Naive thymus-derived CD8-positive, alpha-beta T cell (primary cell): ENCODE data around the gene FAM25G. TPM values are rescaled to one million over a fixed set of nuclear protein-coding genes. Genes with fewer than 3 reads are reported as not detected.
"Not testable (repeated sequence)": the region's sequence is repeated elsewhere in the genome, so short reads cannot be mapped to it uniquely, and the experiment has no call there.

Experiments used
- ATAC-seq, 2 donors: fragments of 150-1000 bp; cut with Tn5 transposase in 1 of 2; sonication (Bioruptor Pico), chemical (Tn5 transposase) in 1 of 2; 1 replicate in 1 of 2; 2 replicates in 1 of 2; pipeline ENCODE4 v1.10.0; 2021; ENCODE audit warnings: mild to moderate bottlenecking in 2 of 2, moderate library complexity in 2 of 2
- POLR2A ChIA-PET: fragments of 350-600 bp; sonication (Branson Sonifier 250); formaldehyde crosslinking; loops from one replicate; lab custom pipeline; 2021; ENCODE audit warnings: antibody characterized with exemption; lab: Charles Lee
- DNase-seq, 10 donors: peaks; one replicate each; pipeline versions ENCODE4 v3.0.0 to v3.0.0-alpha.2; 2020 to 2022
- H3K27ac Mint-ChIP-seq, 10 donors: one replicate each; pipeline ENCODE4 v1.8.0; 2020 to 2022; ENCODE audit warnings: mild to moderate bottlenecking in 10 of 10, mixed read lengths in 10 of 10, moderate library complexity in 4 of 10, inconsistent platforms in 1 of 10
- H3K27me3 Mint-ChIP-seq, 5 donors: one replicate each; pipeline ENCODE4 v1.8.0; 2021 to 2022; ENCODE audit warnings: mixed read lengths in 5 of 5
- H3K36me3 Mint-ChIP-seq, 3 donors: one replicate each; pipeline ENCODE4 v1.8.0; 2020 to 2022; ENCODE audit warnings: mixed read lengths in 3 of 3, mild to moderate bottlenecking in 2 of 3, inconsistent platforms in 1 of 3
- H3K4me1 Mint-ChIP-seq, 4 donors: one replicate each; pipeline ENCODE4 v1.8.0; 2021 to 2022; ENCODE audit warnings: mixed read lengths in 4 of 4
- H3K4me3 Mint-ChIP-seq, 10 donors: one replicate each; pipeline ENCODE4 v1.8.0; 2020 to 2022; ENCODE audit warnings: mild to moderate bottlenecking in 10 of 10, mixed read lengths in 10 of 10, moderate library complexity in 6 of 10, inconsistent platforms in 1 of 10
- H3K9me3 Mint-ChIP-seq, 9 donors: one replicate each; pipeline ENCODE4 v1.8.0; 2020 to 2022; ENCODE audit warnings: mixed read lengths in 9 of 9, mild to moderate bottlenecking in 3 of 9, inconsistent platforms in 1 of 9, moderate library complexity in 1 of 9
- polyA plus RNA-seq, 3 donors: library from polyadenylated mRNA; unstranded; fragments of 300-500 nt; fragmentation: Illumina TruSeq; gene quantifications; one replicate each; pipeline ENCODE4 v1.2.3, GENCODE V29; 2021
- total RNA-seq, 8 experiments: library from RNA in 2 of 8; stranded (reverse) in 2 of 8; gene quantifications; one replicate each; pipeline ENCODE4 v1.2.3 and lab custom pipeline; 2021 to 2026

The FAM25G gene
- total RNA-seq (not detected), polyA plus RNA-seq (not detected), total RNA-seq (lab: John Stamatoyannopoulos, UW) (0 reads per million in 6 experiments)

- H3K4me3 Mint-ChIP-seq, H3K27me3 Mint-ChIP-seq, H3K27ac Mint-ChIP-seq, H3K4me1 Mint-ChIP-seq, ATAC-seq, POLR2A ChIA-PET, DNase-seq, H3K9me3 Mint-ChIP-seq, H3K36me3 Mint-ChIP-seq: not testable (repeated sequence)
Observed at GRCh38 chr10:47491600-47491999, at the start of gene FAM25G. TSS of gene FAM25G (minus strand) at chr10:47491700. CDS start at chr10:47491674, 26 bp downstream.

GRCh38 chr10:47536430-47536829, 44.9 kb upstream of the FAM25G start:
- H3K4me1 Mint-ChIP-seq, POLR2A ChIA-PET, ATAC-seq, H3K4me3 Mint-ChIP-seq, DNase-seq, H3K27ac Mint-ChIP-seq, H3K9me3 Mint-ChIP-seq, H3K36me3 Mint-ChIP-seq, H3K27me3 Mint-ChIP-seq: not testable (repeated sequence)

GRCh38 chr10:47523475-47523874, 32.0 kb upstream of the FAM25G start, which contains the start of gene AGAP9:
TSS of gene AGAP9 (minus strand) at chr10:47523638. CDS start at chr10:47523526, 112 bp downstream.
- ATAC-seq, H3K9me3 Mint-ChIP-seq, H3K4me3 Mint-ChIP-seq, POLR2A ChIA-PET, H3K4me1 Mint-ChIP-seq, H3K27me3 Mint-ChIP-seq, DNase-seq, H3K27ac Mint-ChIP-seq: not testable (repeated sequence)
- peaks cover 0 to 15% (median 0%) of the 10 kb centered on the region in 3 donors for H3K36me3 Mint-ChIP-seq

- DNase-seq, ATAC-seq, POLR2A ChIA-PET, H3K36me3 Mint-ChIP-seq, H3K27me3 Mint-ChIP-seq, H3K4me3 Mint-ChIP-seq, H3K9me3 Mint-ChIP-seq, H3K27ac Mint-ChIP-seq, H3K4me1 Mint-ChIP-seq: not testable (repeated sequence)
Observed at GRCh38 chr10:47502313-47502712, 10.8 kb upstream of the FAM25G start.

- POLR2A ChIA-PET, DNase-seq, ATAC-seq, H3K9me3 Mint-ChIP-seq, H3K27ac Mint-ChIP-seq, H3K36me3 Mint-ChIP-seq, H3K4me1 Mint-ChIP-seq, H3K4me3 Mint-ChIP-seq, H3K27me3 Mint-ChIP-seq: not testable (repeated sequence)
Observed at GRCh38 chr10:47494226-47494625, 2.7 kb upstream of the FAM25G start.

GRCh38 chr10:47489630-47490029, 1.9 kb downstream of the FAM25G start:
- POLR2A ChIA-PET, H3K4me1 Mint-ChIP-seq, DNase-seq, H3K27me3 Mint-ChIP-seq, ATAC-seq, H3K36me3 Mint-ChIP-seq, H3K9me3 Mint-ChIP-seq, H3K4me3 Mint-ChIP-seq, H3K27ac Mint-ChIP-seq: not testable (repeated sequence)

- H3K27me3 Mint-ChIP-seq, H3K9me3 Mint-ChIP-seq, H3K36me3 Mint-ChIP-seq, H3K4me1 Mint-ChIP-seq, DNase-seq, H3K4me3 Mint-ChIP-seq, POLR2A ChIA-PET, ATAC-seq, H3K27ac Mint-ChIP-seq: not testable (repeated sequence)
Observed at GRCh38 chr10:47485943-47486342, 5.6 kb downstream of the FAM25G start.

GRCh38 chr10:47484786-47485185, 6.7 kb downstream of the FAM25G start:
- H3K27me3 Mint-ChIP-seq, H3K9me3 Mint-ChIP-seq, H3K4me1 Mint-ChIP-seq, ATAC-seq, H3K36me3 Mint-ChIP-seq, DNase-seq, POLR2A ChIA-PET, H3K4me3 Mint-ChIP-seq, H3K27ac Mint-ChIP-seq: not testable (repeated sequence)

GRCh38 chr10:47483923-47484322, 7.6 kb downstream of the FAM25G start, which contains the start of gene ANXA8:
TSS of gene ANXA8 (minus strand) at chr10:47484115. CDS start at chr10:47483933, 182 bp downstream.
- POLR2A ChIA-PET, H3K27me3 Mint-ChIP-seq, H3K4me1 Mint-ChIP-seq, H3K4me3 Mint-ChIP-seq, H3K9me3 Mint-ChIP-seq, H3K36me3 Mint-ChIP-seq, DNase-seq, H3K27ac Mint-ChIP-seq, ATAC-seq: not testable (repeated sequence)

- H3K4me1 Mint-ChIP-seq, ATAC-seq, DNase-seq, POLR2A ChIA-PET, H3K27me3 Mint-ChIP-seq, H3K4me3 Mint-ChIP-seq, H3K9me3 Mint-ChIP-seq, H3K27ac Mint-ChIP-seq, H3K36me3 Mint-ChIP-seq: not testable (repeated sequence)
Observed at GRCh38 chr10:47482367-47482766, 9.1 kb downstream of the FAM25G start.

GRCh38 chr10:47481768-47482181, 9.7 kb downstream of the FAM25G start:
- H3K36me3 Mint-ChIP-seq, H3K27me3 Mint-ChIP-seq, DNase-seq, H3K27ac Mint-ChIP-seq, POLR2A ChIA-PET, H3K4me1 Mint-ChIP-seq, H3K9me3 Mint-ChIP-seq, ATAC-seq, H3K4me3 Mint-ChIP-seq: not testable (repeated sequence)

- H3K27me3 Mint-ChIP-seq, H3K9me3 Mint-ChIP-seq, H3K4me1 Mint-ChIP-seq, ATAC-seq, H3K4me3 Mint-ChIP-seq, POLR2A ChIA-PET, H3K36me3 Mint-ChIP-seq, H3K27ac Mint-ChIP-seq, DNase-seq: not testable (repeated sequence)
Observed at GRCh38 chr10:47481182-47481766, 10.2 kb downstream of the FAM25G start.

- H3K27ac Mint-ChIP-seq, H3K4me3 Mint-ChIP-seq, ATAC-seq, H3K36me3 Mint-ChIP-seq, DNase-seq, H3K27me3 Mint-ChIP-seq, H3K4me1 Mint-ChIP-seq, H3K9me3 Mint-ChIP-seq, POLR2A ChIA-PET: not testable (repeated sequence)
Observed at GRCh38 chr10:47480133-47480532, 11.4 kb downstream of the FAM25G start.

GRCh38 chr10:47478114-47478513, 13.4 kb downstream of the FAM25G start:
- H3K27ac Mint-ChIP-seq, ATAC-seq, H3K27me3 Mint-ChIP-seq, H3K4me1 Mint-ChIP-seq, H3K9me3 Mint-ChIP-seq, POLR2A ChIA-PET, H3K36me3 Mint-ChIP-seq, H3K4me3 Mint-ChIP-seq, DNase-seq: not testable (repeated sequence)
